Neural cell (in vitro differentiated cells): Measurements from ENCODE around the gene EDN1. TPM values are rescaled to one million over a fixed set of nuclear protein-coding genes. Genes with fewer than 3 reads are reported as not detected.

ENCODE experiments used
- H2AFZ ChIP-seq: fragments of 200-600, 300-800 bp; sonication (generic), shearing (Covaris generic); 2 replicates; pipeline ENCODE4 v1.6.0; 2014; ENCODE audit warnings: low read depth, mild to moderate bottlenecking, antibody characterized with exemption, low read length, moderate library complexity
- H3F3A ChIP-seq: fragments of 200-600 bp; shearing (Covaris generic); 2 replicates; pipeline ENCODE4 v1.6.1; 2016; ENCODE audit warnings: mild to moderate bottlenecking, moderate library complexity, mixed read lengths, antibody characterized with exemption, low read length; ENCODE audit not compliant: insufficient read depth, poor library complexity, severe bottlenecking
- H3K27ac ChIP-seq: fragments of 200-600, 300-800 bp; sonication (generic), shearing (Covaris generic); 2 replicates; pipeline ENCODE4 v1.5.1; 2014; ENCODE audit warnings: mild to moderate bottlenecking, low read length, moderate library complexity
- H3K27me3 ChIP-seq: fragments of 300-800, 200-600 bp; sonication (generic), shearing (Covaris generic); 2 replicates; pipeline ENCODE4 v1.6.0; 2014; ENCODE audit warnings: mild to moderate bottlenecking, low read depth, low read length, moderate library complexity; ENCODE audit not compliant: insufficient read depth
- H3K36me3 ChIP-seq: fragments of 300-800, 200-600 bp; sonication (generic), shearing (Covaris generic); 2 replicates; pipeline ENCODE4 v1.5.1; 2014; ENCODE audit warnings: mild to moderate bottlenecking, antibody characterized with exemption, low read length, moderate library complexity; ENCODE audit not compliant: insufficient read depth
- H3K4me2 ChIP-seq: fragments of 300-800, 200-600 bp; sonication (generic), shearing (Covaris generic); 2 replicates; pipeline ENCODE4 v1.6.0; 2014; ENCODE audit warnings: mild to moderate bottlenecking, low read length
- H3K4me3 ChIP-seq: fragments of 300-800, 200-600 bp; sonication (generic), shearing (Covaris generic); 2 replicates; pipeline ENCODE4 v1.5.1; 2014; ENCODE audit warnings: mild to moderate bottlenecking, low read length, moderate library complexity
- H3K79me2 ChIP-seq: fragments of 200-600 bp; shearing (Covaris generic); replicated peaks from 2 replicates; pipeline ENCODE4 v1.6.0; 2014; ENCODE audit warnings: mild to moderate bottlenecking, low read length, moderate library complexity; ENCODE audit not compliant: insufficient read depth
- H3K9ac ChIP-seq: fragments of 300-800, 200-600 bp; sonication (generic), shearing (Covaris generic); 2 replicates; pipeline ENCODE4 v1.6.1; 2016; ENCODE audit warnings: mild to moderate bottlenecking, low read length, mixed read lengths
- H3K9me2 ChIP-seq: fragments of 200-600 bp; shearing (Covaris generic); 2 replicates; pipeline ENCODE4 v1.6.1; 2016; ENCODE audit warnings: mild to moderate bottlenecking, low read length, mixed read lengths; ENCODE audit not compliant: insufficient read depth
- H3K9me3 ChIP-seq: fragments of 200-600, 300-800 bp; sonication (generic), shearing (Covaris generic); 2 replicates; pipeline ENCODE4 v1.6.1; 2016; ENCODE audit warnings: mild to moderate bottlenecking, mixed run types, low read length, moderate library complexity, mixed read lengths
- H4K20me1 ChIP-seq: fragments of 200-600 bp; shearing (Covaris generic); 2 replicates; pipeline ENCODE4 v1.6.1; 2016; ENCODE audit warnings: mild to moderate bottlenecking, mixed run types; ENCODE audit not compliant: insufficient read depth
- EP300 ChIP-seq: fragments of 450-650 bp; conservative IDR thresholded peaks from 2 replicates; pipeline ENCODE4 v1.6.1; 2014; ENCODE audit warnings: antibody characterized with exemption, mild to moderate bottlenecking, moderate library complexity; ENCODE audit not compliant: poor library complexity, severe bottlenecking
- EZH2 ChIP-seq: fragments of 200-600, 300-800 bp; shearing (Covaris generic), sonication (generic); IDR thresholded peaks from 2 replicates; pipeline ENCODE4 v1.6.1; 2014; ENCODE audit warnings: antibody characterized with exemption, low read length, borderline replicate concordance, mild to moderate bottlenecking; ENCODE audit not compliant: insufficient read depth, poor library complexity, severe bottlenecking
- MXI1 ChIP-seq: fragments of 450-650 bp; conservative IDR thresholded peaks from 2 replicates; pipeline ENCODE4 v1.6.1; 2014; ENCODE audit warnings: antibody characterized with exemption, mild to moderate bottlenecking; ENCODE audit not compliant: poor library complexity, severe bottlenecking
- POLR2AphosphoS5 ChIP-seq: IDR thresholded peaks from 2 replicates; pipeline ENCODE4 v1.6.1; 2012
- RAD21 ChIP-seq: fragments of 450-650 bp; conservative IDR thresholded peaks from 2 replicates; pipeline ENCODE4 v1.6.1; 2014; ENCODE audit warnings: antibody characterized with exemption, mild to moderate bottlenecking, moderate library complexity
- SMC3 ChIP-seq: fragments of 450-650 bp; conservative IDR thresholded peaks from 2 replicates; pipeline ENCODE4 v1.6.1; 2014; ENCODE audit warnings: antibody characterized with exemption, mild to moderate bottlenecking, moderate library complexity; ENCODE audit not compliant: poor library complexity
- TAF1 ChIP-seq: IDR thresholded peaks from 2 replicates; pipeline ENCODE4 v1.6.1; 2012; ENCODE audit warnings: low read depth
- polyA plus RNA-seq: library from polyadenylated mRNA; depleted of rRNA; stranded (reverse); fragments of >200 nt; gene quantifications from 2 replicates; pipeline ENCODE4 v1.2.3, GENCODE V29; 2014
- TF ChIP-seq, protein P1 (sequence below): fragments of 450-650 bp; IDR thresholded peaks from 2 replicates; pipeline ENCODE4 v1.5.1; 2014; ENCODE audit warnings: antibody characterized with exemption, mild to moderate bottlenecking, moderate library complexity; ENCODE audit not compliant: poor library complexity, severe bottlenecking
- TF ChIP-seq, protein P2 (sequence below): IDR thresholded peaks from 2 replicates; pipeline ENCODE4 v1.6.1; 2012; ENCODE audit warnings: borderline replicate concordance

EDN1 gene
- polyA plus RNA-seq, 1 donor from 2014 or later = 2.2 TPM

DNA sequence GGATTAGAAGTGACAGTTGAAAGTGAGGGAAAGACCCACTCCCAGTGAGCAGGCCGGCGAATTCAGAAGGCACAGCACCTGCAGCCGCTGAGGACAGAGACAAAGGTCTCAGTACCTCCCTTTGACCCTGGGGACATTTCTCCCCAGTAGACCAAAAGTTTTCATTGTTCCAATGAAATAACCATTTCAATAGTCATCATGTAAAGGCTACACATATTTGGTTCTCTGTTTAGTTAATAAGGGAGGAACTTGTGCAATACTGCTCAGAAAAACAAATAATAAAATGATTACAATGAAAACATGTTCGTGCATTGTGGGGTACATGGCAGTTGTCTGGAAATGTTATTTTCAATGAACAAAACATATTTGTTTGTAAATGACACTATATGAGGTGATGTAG, 52.5 kb downstream of the EDN1 start:
- no peak overlapping the region for H2AFZ ChIP-seq

DNA sequence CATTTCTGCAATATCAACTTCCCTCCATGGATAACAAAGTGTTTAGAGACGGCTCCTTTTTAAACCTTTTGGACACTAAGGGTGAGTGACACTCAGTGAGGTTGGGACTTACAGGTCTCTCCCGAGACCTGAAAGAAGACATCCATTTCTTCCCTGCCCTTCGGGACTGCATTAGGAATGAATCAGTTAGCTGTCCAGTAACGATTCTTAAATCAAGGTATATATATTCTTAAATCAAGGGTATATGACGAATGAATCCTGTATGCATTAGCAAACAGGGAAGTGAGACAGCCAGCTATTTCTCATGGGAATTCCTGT, 52.9 kb downstream of the EDN1 start:
- Histone ChIP-seq H3K9me3 (no peaks in the 10 kb centered on the region), H4K20me1 (no peaks in the 10 kb centered on the region), H3K27me3 (no peaks in the 10 kb centered on the region), H3K27ac (no peak overlapping the region), H3K9ac (no peak overlapping the region), H2AFZ (no peak overlapping the region), H3K79me2 (no peaks in the 10 kb centered on the region), H3K4me3 (no peak overlapping the region), H3K9me2 (no peaks in the 10 kb centered on the region), H3F3A (no peaks in the 10 kb centered on the region), H3K4me2 (no peak overlapping the region), H3K36me3 (no peaks in the 10 kb centered on the region)
- TF ChIP-seq MXI1 = no peak
- TF ChIP-seq, protein P1, sequence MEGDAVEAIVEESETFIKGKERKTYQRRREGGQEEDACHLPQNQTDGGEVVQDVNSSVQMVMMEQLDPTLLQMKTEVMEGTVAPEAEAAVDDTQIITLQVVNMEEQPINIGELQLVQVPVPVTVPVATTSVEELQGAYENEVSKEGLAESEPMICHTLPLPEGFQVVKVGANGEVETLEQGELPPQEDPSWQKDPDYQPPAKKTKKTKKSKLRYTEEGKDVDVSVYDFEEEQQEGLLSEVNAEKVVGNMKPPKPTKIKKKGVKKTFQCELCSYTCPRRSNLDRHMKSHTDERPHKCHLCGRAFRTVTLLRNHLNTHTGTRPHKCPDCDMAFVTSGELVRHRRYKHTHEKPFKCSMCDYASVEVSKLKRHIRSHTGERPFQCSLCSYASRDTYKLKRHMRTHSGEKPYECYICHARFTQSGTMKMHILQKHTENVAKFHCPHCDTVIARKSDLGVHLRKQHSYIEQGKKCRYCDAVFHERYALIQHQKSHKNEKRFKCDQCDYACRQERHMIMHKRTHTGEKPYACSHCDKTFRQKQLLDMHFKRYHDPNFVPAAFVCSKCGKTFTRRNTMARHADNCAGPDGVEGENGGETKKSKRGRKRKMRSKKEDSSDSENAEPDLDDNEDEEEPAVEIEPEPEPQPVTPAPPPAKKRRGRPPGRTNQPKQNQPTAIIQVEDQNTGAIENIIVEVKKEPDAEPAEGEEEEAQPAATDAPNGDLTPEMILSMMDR = no peak
- no peak for TF ChIP-seq EP300
- TF ChIP-seq TAF1 = no peak
- TF ChIP-seq, protein P2, sequence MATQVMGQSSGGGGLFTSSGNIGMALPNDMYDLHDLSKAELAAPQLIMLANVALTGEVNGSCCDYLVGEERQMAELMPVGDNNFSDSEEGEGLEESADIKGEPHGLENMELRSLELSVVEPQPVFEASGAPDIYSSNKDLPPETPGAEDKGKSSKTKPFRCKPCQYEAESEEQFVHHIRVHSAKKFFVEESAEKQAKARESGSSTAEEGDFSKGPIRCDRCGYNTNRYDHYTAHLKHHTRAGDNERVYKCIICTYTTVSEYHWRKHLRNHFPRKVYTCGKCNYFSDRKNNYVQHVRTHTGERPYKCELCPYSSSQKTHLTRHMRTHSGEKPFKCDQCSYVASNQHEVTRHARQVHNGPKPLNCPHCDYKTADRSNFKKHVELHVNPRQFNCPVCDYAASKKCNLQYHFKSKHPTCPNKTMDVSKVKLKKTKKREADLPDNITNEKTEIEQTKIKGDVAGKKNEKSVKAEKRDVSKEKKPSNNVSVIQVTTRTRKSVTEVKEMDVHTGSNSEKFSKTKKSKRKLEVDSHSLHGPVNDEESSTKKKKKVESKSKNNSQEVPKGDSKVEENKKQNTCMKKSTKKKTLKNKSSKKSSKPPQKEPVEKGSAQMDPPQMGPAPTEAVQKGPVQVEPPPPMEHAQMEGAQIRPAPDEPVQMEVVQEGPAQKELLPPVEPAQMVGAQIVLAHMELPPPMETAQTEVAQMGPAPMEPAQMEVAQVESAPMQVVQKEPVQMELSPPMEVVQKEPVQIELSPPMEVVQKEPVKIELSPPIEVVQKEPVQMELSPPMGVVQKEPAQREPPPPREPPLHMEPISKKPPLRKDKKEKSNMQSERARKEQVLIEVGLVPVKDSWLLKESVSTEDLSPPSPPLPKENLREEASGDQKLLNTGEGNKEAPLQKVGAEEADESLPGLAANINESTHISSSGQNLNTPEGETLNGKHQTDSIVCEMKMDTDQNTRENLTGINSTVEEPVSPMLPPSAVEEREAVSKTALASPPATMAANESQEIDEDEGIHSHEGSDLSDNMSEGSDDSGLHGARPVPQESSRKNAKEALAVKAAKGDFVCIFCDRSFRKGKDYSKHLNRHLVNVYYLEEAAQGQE = no peak
- TF ChIP-seq POLR2AphosphoS5 = no peak
- TF ChIP-seq RAD21 = no peak
- no peak for TF ChIP-seq SMC3
- TF ChIP-seq EZH2 = no peak

More for the DNA sequence above, 52.5 kb downstream of the EDN1 start:
- Histone ChIP-seq H3K9ac (no peak overlapping the region), H3K36me3 (no peaks in the 10 kb centered on the region), H3K4me3 (no peak overlapping the region), H3K79me2 (no peaks in the 10 kb centered on the region), H3K27me3 (no peaks in the 10 kb centered on the region), H3K9me2 (no peaks in the 10 kb centered on the region), H4K20me1 (no peaks in the 10 kb centered on the region), H3K9me3 (no peaks in the 10 kb centered on the region), H3F3A (no peaks in the 10 kb centered on the region), H3K4me2 (no peak overlapping the region), H3K27ac (no peak overlapping the region)
- TF ChIP-seq EP300 = no peak
- TF ChIP-seq EZH2 = no peak
- TF ChIP-seq, protein P2 = no peak
- no peak for TF ChIP-seq POLR2AphosphoS5
- TF ChIP-seq, protein P1 = no peak
- no peak for TF ChIP-seq RAD21
- no peak for TF ChIP-seq TAF1
- no peak for TF ChIP-seq SMC3
- no peak for TF ChIP-seq MXI1
